GM12801 (cell line): ENCODE data around the gene RBM8A.

Experiments
- CTCF ChIP-seq: IDR thresholded peaks from one replicate; pipeline ENCODE4 v1.5.1; 2011; ENCODE audit warnings: control low read depth; ENCODE audit not compliant: insufficient read length; ENCODE audit errors: extremely low read depth

RBM8A gene

GRCh38 chr1:145927063-145927886 lies at the start of gene RBM8A:
TSS of gene RBM8A (minus strand) at chr1:145927484. CDS start at chr1:145927426, 58 bp downstream.
- TF ChIP-seq CTCF: no peak

GRCh38 chr1:145977016-145977415 lies 49.7 kb upstream of the RBM8A start:
- TF ChIP-seq CTCF: no peak

- TF ChIP-seq CTCF: no peak
These were observed 47.9 kb upstream of the RBM8A start for GRCh38 chr1:145975216-145975615.

- no peak for TF ChIP-seq CTCF
These were observed 47.4 kb upstream of the RBM8A start for GRCh38 chr1:145974721-145975120.

- TF ChIP-seq CTCF: no peak
These were observed 45.3 kb upstream of the RBM8A start for GRCh38 chr1:145972580-145972979.

GRCh38 chr1:145967288-145967687 lies 40.0 kb upstream of the RBM8A start:
- TF ChIP-seq CTCF: no peak

- no peak for TF ChIP-seq CTCF
These were observed 37.9 kb upstream of the RBM8A start for GRCh38 chr1:145965119-145965744.
